Activated T-cell treated with anti-CD3 and anti-CD28 coated beads for 1 hour (primary cell): ENCODE data around the gene NR6A1.

Experiments
- DNase-seq: peaks from one replicate; pipeline ENCODE4 v3.0.0-alpha.2; 2020; ENCODE audit warnings: low read depth

The NR6A1 gene

GRCh38 chr9:124503713-124504529 is 267.2 kb downstream of the NR6A1 start:
- no peak for DNase-seq

GRCh38 chr9:124502711-124503702 is 268.1 kb downstream of the NR6A1 start:
- no peak for DNase-seq

- DNase-seq = no peak
Measured at GRCh38 chr9:124501771-124502320, 269.3 kb downstream of the NR6A1 start.

GRCh38 chr9:124500796-124501611 is 270.1 kb downstream of the NR6A1 start:
- DNase-seq = no peak

- no peak for DNase-seq
Measured at GRCh38 chr9:124500028-124500795, 270.9 kb downstream of the NR6A1 start.

- no peak for DNase-seq
Measured at GRCh38 chr9:124499216-124499615, 271.9 kb downstream of the NR6A1 start.

GRCh38 chr9:124498499-124499146 is 272.5 kb downstream of the NR6A1 start:
- DNase-seq = no peak

- DNase-seq = no peak
Measured at GRCh38 chr9:124498040-124498439, 273.1 kb downstream of the NR6A1 start.

- no peak for DNase-seq
Measured at GRCh38 chr9:124497441-124497840, 273.7 kb downstream of the NR6A1 start.

- no peak for DNase-seq
Measured at GRCh38 chr9:124496463-124496862, 274.6 kb downstream of the NR6A1 start.

- no peak for DNase-seq
Measured at GRCh38 chr9:124496075-124496449, 275.0 kb downstream of the NR6A1 start.

- DNase-seq = no peak
Measured at GRCh38 chr9:124495126-124496074, 275.7 kb downstream of the NR6A1 start.

GRCh38 chr9:124493794-124494479 is 277.2 kb downstream of the NR6A1 start:
- DNase-seq = no peak

- DNase-seq = no peak
Measured at GRCh38 chr9:124493218-124493617, 277.9 kb downstream of the NR6A1 start.

GRCh38 chr9:124492818-124493217 is 278.3 kb downstream of the NR6A1 start:
- DNase-seq = no peak

- no peak for DNase-seq
Measured at GRCh38 chr9:124491049-124491975, 279.8 kb downstream of the NR6A1 start.

- DNase-seq = no peak
Measured at GRCh38 chr9:124490004-124490403, 281.1 kb downstream of the NR6A1 start.

GRCh38 chr9:124489222-124489621 is 281.9 kb downstream of the NR6A1 start:
- DNase-seq = no peak
